Measurements from ENCODE around the gene AGAP1.

The AGAP1 gene

DNA sequence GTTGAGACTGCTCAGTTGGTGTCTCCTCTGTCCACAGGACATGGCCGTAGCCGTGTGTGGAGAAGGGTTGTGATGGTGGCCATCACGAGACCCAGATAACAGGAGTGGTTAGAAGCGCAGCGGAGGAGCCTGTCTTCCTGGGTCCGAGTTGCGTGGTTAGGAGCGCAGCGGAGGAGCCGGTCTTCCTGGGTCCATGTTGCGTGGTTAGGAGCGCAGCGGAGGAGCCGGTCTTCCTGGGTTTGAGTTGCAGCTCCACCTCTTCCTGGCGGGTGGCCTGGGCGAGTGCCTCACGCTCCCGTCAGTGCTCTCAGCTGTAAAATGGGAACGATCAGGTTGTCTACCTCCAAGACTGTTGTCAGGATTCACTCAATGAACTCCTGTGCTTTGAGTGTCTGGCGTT lies 498.2 kb downstream of the AGAP1 start:
- DNase-seq (ENCODE audit: low read depth in 3 of 3), result no peak

DNA sequence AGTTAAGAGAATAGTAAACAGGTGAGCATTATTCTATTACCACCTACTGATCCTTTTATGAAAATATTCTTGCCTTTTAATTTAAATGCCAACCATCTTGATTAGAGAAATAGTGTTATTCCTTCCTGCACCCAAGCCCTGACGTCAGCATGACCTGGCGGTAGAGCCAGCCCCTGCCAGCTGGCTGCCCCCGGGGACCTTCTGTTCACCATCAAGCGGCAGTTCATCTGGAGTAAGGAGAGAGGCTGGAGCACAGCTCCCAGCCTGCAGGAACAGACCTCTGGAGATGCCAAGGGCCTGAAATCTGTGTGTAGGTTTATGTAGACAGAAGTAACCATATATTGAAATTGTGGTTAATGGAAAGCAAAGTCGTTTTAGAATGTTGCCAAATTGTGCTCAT lies 502.6 kb downstream of the AGAP1 start:
- DNase-seq (ENCODE audit: low read depth in 3 of 3), result no peak

DNA sequence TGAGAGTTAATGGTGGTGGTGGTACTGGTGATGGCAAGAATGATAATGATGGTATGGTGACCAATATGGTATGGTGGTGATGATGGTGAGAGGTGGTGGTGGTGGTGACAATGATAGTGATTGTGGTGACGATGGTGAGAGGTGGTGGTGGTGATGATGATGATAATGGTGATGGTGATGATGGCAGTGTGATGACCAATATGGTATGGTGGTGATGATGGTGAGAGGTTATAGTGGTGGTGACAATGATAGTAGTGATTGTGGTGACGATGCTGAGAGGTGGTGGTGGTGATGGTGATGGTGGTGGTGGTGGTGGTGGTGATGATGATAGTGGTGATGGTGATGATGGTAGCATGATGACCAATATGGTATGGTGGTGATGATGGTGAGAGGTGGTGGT lies 505.2 kb downstream of the AGAP1 start:
- DNase-seq (ENCODE audit: low read depth in 3 of 3), result no peak

DNA sequence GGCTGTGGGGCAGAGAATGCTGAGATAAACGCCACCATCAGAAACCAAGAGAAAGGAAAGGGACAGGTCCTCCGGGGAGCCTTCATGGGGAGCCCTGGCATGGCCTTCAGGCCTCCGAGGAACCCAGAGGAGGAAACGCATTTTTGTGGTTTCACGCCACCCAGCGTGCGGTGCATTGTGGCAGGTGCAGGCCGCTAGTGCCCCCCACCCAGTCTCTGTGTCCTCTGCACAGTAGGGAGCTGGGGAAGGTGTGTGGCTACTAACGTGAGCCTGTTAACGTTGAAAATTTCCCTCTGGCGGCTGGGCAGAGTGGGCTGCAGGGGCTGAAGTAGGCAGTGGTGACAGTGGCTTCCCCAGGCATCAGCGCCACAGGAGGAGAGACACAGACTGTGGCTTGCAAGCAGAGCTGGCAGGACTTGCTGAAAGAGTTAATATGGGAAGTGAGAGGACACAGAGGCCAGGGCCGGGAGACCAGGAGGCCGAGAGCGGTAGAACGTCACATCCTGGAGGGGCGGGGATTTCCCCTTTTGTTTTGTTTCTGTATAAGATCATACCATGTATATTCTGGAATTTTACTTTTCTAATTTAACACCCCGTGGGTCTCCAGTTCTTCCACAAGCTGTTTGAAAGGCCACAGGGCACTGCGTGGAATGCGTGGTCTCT lies 507.5 kb downstream of the AGAP1 start:
- DNase-seq (ENCODE audit: low read depth in 3 of 3), result no peak

DNA sequence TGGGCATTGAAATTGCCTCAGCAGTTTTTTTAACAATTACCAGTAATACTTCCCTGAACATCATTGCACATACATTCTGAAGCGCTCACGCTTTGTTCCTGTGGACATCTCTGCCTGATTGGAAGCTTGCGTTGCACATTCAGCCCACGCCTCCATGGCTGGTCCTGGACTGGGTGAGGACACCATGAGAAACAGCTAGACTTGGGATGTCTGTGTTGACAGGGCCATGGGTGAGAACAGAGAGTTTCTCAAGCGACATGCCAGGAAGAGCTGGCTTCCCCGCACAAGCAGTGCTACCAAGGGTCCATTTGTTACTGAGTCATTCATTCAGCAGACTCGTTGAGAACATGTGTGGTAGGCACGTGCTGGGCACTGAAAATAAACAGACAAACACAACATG lies 508.0 kb downstream of the AGAP1 start:
- no peak for DNase-seq (ENCODE audit: low read depth in 3 of 3)

DNA sequence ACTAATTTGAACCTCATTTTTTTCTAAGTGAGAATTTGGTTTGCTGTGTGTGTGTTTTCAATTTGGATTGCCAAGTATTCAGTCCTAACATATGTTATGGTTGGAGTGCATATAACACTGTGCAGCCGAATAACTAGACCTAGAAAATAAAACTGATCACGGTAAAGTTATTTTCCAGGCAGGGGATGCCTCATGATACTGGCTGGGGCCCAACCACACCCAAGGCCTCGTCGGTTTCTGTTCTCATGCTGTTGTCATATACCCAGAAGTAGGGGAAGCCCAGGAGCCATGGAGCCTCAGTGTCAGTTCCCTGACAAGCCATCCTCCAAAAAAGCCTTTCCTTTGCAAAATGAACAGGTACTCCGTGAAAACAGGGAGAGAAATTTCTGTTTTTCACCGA lies 514.2 kb downstream of the AGAP1 start:
- DNase-seq (ENCODE audit: low read depth in 3 of 3), result no peak

DNA sequence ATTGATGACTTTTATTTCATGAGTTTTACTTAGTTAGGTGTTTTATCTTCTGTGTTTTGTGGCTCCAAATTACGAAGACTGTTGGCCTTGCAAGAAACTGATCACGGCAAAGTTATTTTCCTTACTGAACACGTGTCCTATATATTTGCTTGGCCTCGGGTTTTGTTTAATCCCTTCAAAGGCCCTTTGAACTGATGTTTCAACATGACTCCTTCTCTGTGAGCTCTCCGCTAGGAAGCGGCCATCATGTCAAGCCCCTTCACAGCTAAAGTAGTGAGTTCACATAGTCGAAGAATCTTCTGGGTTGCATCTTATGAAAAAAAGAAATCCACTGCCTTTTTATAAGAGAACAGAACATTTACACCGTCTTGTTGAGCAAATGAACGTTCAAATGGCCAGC lies 515.0 kb downstream of the AGAP1 start:
- no peak for DNase-seq (ENCODE audit: low read depth in 3 of 3)

DNA sequence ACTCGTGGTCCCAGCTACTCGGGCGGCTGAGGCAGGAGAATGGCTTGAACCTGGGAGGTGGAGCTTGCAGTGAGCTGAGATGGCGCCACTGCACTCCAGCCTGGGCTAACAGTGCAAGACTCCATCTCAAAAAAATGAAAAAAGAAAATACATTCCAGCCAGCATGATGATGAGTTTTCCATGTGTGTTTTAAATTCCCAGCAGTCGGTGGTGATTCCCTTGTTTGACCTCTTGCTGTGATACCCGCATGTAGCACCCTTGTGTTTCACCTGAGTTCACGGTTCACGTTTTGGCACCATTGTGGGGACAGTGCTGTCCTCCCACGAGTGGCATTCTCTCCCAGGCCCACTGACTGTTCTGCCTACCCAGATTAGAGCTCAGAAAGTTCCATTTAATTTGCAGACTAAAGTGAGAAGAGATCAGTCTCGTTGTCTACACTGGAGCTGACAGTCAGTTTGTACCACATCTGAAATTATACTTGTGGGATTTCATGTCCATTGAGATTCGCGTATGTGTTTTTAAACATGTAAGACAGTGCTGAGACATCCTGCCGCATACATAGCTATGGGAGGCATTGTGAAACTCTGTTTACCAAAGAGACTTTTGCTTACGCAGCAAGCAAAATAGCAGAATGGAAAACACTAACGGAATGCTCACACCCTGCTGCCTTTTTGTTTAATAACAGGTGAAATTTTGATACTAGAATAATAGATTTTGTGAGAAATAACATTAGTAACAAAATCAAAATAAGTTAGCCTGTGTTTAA lies 517.3 kb downstream of the AGAP1 start:
- no peak for DNase-seq (ENCODE audit: low read depth in 3 of 3)

DNA sequence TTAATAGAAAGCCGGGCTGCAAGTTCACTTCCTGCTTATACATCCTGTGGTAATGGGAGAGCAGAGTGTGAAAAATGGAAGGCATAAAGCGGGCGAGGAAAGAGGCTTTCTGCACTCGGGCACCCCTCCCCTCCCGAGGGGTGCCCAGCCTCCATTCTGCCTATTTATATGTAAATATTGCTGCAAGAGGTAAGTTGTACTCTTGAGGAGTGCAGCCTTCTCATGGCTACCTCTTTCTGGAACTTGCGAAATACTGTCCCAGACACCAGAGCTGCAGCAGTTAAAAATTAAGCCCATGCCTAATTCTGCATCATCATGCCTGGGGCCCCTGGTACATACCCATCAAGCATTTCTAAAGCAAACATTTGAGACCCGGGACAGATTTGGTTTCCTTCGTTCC lies 518.3 kb downstream of the AGAP1 start:
- no peak for DNase-seq (ENCODE audit: low read depth in 3 of 3)

DNA sequence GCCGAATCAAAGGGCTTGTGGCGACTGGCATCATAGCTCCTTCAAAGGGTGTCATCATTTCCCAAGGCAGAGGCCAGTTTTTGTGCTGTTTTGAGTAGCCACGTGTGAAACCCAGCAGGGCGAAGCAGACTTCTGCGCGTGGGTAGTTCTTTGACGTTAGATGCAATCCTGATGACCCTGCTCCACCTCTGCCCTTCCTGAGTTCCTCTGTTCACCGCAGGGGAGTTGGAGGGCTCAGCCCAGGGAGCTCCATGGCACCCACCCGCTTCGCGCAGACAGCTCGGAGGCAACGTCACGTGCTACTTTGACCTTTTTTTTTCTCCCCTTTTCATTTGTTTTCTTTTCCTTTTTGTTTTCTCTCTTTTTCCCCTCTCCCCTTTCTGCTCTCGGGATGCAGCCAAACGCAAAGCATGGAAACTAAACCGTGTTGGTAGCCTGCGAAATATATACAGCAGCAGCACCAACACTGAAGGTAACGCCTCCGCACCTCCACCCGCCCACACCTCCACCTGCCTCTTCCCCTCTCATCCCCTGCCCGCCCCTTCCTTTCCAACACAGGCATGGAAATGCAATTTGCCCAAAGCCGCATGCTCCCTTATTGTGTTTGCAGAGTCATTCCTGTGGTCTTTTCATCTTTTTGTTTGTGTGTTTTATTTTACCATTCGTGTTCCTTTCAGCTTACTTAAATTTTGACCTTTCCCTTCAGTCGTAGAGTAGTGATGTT lies 520.7 kb downstream of the AGAP1 start:
- DNase-seq (ENCODE audit: low read depth in 3 of 3), result no peak

DNA sequence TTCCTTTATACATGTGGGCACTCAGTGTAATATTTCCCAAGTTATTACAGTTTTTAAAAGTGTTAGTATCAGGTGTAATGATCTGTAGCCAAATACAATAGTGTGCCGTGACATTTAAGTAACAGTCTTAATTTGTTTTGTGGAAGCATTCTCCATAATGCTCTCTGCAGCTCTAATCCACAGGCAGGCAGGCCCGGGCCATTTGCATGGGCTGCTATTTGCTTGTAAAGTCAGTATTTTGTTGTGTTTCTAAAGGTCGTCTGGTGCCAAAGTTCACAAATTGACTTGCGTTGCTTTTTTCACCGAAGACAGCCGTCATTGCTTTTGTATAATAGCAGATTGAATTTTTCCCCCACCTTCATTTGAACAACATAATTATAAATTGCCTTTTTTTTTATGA lies 521.3 kb downstream of the AGAP1 start:
- DNase-seq (ENCODE audit: low read depth in 3 of 3), result no peak

DNA sequence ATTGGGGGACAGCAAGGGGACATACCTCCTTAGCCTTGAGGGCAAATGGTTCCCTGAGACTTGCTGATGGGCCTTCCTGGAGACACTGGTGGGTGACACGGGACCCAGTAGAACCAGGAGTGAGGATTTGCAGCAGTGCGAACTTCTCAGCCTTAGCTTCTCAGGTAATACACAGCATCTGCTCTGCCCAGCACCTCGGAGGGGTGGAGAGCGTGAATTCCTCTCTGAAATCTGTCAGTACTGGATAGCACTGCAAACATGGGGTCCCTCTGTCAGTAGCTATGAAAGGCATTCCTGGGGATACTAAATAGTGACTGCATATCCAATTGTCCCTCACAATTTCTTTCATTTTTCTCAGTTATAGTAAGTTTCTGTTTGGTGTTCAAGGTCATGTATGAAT lies 522.7 kb downstream of the AGAP1 start:
- no peak for DNase-seq (ENCODE audit: low read depth in 3 of 3)

DNA sequence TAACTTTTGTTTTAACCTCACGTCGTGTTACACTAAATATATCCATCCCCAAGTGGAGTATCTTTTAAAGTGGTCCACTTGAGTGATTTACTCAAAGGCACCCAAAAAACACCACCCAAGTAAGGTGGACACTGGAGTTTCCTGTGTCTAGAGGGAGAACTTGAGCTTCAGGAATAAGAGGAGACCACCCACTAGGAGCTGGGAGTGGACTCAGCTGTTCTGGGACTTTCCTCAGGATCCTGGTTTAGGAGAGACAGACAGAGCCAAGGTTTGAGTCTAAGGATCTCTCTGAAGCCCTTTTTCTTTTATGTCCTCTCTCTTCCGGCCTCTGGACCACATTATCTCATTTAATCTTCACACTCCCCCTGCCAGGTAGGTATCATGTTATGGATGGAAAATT lies 523.6 kb downstream of the AGAP1 start:
- no peak for DNase-seq (ENCODE audit: low read depth in 3 of 3)

DNA sequence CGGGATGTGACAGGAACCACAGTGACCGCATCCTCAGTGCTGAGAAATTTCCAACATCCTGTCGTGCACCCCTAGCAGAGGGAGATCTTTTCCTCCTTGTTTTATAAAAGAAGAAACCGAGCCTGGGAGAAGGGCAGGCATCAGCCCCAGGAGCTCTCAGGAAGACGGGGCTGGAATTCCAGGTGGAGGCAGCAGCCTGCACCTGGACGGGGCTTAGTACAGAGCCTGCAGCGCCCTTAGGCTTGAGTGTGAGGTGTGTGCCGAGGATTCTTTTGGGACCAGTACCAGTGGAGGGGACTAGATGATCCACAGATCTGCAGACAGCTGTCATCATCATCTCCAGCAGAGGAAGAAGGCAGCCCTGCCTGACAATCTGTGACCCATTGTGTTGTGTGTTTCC lies 525.6 kb downstream of the AGAP1 start:
- no peak for DNase-seq (ENCODE audit: low read depth in 3 of 3)

DNA sequence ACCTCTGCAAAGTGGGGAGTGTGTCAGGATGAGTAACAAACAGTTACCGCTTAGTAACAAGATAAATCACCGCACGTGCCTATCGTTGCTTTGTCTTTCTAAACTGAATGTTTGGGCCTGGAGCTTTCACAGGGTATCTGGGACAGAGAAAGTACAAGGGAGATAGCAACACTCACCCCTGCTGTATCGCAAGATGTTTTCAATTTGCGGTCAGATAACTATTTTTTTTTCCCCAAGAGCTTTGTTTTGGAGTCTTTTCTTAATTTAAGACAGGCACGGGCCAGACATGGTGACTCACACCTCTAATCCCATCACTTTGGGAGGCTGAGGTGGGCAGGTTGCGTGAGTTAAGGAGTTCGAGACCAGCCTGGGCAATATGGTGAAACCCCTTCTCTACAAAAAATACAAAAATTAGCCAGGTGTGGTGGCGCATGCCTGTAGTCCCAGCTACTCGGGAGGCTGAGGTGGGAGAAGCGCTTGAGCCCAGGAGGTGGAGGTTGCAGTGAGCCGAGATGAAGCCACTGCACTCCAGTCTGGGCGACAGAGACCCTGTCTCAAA lies 527.7 kb downstream of the AGAP1 start:
- DNase-seq (ENCODE audit: low read depth in 3 of 3), result no peak

DNA sequence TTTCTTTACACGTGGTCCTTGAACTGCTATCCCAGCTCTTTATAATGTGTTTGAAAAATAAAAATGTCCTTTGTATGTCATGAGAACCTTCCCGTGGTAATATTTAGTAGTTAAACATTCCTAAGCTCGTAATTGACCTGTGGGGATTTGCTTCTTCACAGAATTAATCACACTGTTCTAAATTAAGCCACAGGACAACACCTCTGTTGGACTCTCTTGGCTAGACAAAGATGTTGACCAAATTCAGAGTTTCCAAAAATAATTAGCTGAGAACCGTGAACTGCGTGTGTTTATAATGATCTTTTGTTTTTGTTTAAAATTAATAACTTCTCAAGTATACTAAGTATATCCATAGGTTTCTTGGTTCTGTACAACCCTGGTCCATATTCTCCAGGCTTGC lies 528.3 kb downstream of the AGAP1 start:
- no peak for DNase-seq (ENCODE audit: low read depth in 3 of 3)

DNA sequence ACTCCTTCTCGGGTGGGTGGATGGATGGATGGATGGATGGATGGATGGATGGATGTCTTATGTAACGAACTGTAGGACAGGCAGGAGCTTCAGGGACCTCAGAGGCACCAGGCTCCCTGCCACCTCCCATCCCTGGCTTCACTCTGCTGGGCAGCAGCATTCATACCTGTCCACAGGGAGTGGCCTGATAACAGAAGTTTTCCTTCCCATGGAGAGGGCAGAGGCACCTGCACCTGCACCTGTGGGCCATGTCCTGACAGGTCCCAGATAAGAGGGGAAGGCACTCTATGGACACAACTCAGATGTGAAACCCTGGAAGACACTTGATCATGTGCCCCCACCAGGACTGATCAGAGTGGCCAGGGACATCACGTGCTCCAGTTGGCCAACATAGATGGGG lies 532.0 kb downstream of the AGAP1 start:
- DNase-seq (ENCODE audit: low read depth in 3 of 3), result no peak

DNA sequence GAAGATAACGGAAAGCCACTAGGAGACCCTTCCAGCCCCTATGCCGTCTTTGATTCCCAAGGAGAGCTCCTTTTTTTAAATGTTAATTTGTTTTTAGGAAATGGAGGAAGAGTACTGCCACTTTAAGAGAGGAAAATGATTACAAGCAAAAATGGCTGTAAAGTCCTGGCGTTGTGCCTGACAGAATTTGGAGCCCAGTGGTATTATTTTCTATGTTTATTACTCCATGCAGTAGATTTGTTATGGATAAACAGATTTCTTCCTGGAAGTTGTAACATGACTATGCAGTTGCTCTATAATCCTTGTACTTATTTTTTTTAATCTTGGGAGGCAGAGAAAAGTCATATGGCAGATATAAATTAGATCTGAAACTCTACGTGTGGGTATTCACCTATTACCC lies 533.0 kb downstream of the AGAP1 start:
- no peak for DNase-seq (ENCODE audit: low read depth in 3 of 3)

DNA sequence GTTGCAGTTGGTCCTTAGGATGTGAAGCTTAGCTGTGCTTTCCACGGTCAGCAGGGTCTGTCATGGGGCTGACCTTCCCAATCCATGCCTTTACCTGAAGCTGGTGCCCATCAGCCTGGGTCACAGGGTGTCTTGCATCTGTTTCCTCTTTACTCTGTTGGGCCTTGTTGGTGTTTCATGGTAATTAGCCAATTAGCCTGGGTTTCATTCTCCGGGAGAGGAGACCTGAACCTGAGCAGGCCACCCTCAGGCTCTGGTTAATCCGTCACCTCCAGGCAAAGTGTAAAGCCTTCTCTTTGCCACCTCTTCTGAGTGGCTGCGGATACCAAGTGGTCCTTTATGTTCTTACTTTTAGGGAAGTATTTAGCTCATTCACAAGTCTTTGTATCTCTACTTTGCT lies 534.2 kb downstream of the AGAP1 start:
- DNase-seq (ENCODE audit: low read depth in 3 of 3), result no peak

DNA sequence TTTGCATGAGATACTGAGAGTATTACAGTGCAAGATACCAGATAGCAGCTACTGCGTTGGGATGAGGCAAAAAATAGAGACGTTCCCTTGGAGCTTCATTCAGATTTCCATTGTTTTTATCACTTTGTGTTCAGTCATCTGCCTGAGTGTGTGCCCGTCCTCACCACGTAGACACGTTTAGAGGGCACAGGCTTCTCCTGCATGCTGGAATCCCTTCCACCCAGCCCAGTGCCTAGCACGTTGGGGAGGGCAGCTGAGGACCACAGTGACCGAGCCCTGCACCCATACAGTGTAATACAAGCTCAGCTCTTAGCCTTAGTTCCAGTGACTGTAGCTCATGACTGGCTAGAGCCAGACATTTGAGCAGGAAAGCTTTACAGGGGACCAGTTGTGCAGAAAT lies 539.6 kb downstream of the AGAP1 start:
- DNase-seq (ENCODE audit: low read depth in 3 of 3), result no peak

DNA sequence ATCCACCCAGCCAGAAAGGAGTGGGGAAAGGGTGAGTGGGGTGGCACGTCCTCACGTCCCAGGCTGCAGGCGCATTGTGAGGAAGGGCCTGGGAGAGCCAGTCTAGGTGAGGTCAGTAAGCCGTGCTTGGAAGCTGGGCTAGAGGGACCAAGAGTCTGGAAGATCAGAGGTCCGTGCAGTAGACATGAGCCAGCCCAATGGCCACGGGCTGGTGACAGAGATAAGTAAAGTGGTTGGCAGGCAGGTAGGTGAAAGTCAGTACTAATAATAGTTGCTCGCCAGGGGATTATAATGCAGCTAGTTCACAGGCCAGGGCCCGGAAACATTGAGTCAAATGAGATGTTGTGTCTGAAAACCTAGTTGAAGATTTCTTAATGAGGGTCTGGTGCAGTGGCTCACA lies 541.1 kb downstream of the AGAP1 start:
- no peak for DNase-seq (ENCODE audit: low read depth in 3 of 3)

DNA sequence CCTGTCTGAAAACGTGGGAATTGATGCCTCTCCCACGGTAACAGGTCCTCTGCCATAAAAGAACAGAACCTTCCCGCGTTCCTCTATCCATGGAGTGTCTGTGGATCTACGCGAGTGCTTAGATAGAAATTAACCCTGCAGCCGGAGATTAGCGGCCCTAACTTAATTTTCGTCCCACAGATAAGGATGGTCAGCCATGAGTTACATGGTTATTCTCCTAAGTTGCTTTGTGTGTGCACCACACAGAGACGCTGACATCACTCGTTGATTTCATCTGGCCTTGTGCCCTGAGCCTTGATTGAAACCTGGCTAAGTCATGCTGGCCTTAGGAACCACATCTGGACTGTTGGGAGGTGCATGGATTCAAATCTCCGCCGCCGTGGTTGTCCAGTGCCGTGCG lies 542.2 kb downstream of the AGAP1 start:
- no peak for DNase-seq (ENCODE audit: low read depth in 3 of 3)

DNA sequence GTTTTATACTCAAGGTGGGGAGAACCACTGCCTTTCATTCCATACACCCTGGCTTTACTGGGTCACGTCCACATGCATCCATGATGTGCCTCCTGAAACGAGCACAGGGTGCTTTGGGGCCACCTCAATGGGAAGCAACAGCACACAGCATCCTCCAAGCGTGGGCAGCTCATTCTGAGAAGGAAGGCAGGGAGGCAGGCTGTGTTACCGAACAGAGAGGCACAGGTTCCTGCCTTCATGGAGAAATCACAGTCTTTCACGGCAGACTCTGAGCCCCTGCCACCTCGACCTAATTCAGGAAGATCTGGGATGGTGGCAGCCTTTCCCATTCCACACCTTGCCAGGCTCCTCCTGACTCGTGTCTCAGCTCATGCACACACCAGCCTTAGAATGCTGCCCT lies 544.3 kb downstream of the AGAP1 start:
- DNase-seq (ENCODE audit: low read depth in 3 of 3), result no peak

Measured in stimulated activated CD4-positive, alpha-beta T cell treated with anti-CD3 and anti-CD28 coated beads, TNF-alpha, amount 100 ng/mL, for 48 hours (primary cell).